ENCODE data around the gene NEDD8. TPM values are rescaled to one million over a fixed set of nuclear protein-coding genes. Genes with fewer than 3 reads are reported as not detected.

Gene NEDD8
- total RNA-seq, 1 experiment from 2014 or later, result 214 TPM

DNA sequence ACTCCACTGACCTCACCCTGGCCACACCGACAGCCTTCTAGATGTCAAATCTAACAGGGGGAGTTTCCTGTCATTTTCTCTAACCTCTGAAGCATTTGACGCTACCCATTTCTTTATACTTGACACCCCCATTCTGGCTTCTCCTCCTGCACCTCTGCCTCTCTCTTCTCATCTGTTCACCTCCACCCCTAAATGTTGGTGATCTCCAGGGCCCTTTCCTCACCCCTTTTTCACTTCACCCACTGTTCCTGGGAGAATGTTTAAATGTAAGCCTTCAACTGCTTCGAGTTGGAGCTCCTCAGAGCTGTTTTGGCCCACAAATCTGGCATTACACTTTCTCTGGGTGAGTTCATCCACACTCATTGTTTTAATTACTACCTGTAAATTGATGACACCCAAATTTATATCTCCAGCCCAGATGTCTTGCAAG is 39.7 kb upstream of the NEDD8 start:
- Mint-ChIP-seq H3K27ac (no peak overlapping the region), H3K4me1 (peaks cover 12 to 14% of the 10 kb centered on the region in 2 experiments), H3K4me3 (peak overlapping the region; percentile 83 to 86), H3K27me3 (ENCODE audit: low read depth) (no peaks in the 10 kb centered on the region), H3K9me3 (no peaks in the 10 kb centered on the region), H3K36me3 (ENCODE audit: insufficient read depth in 1 of 3, low read depth in 3 of 3) (peaks cover 3 to 10% (median 6%) of the 10 kb centered on the region in 3 experiments; a peak in 5 of 7 replicates)
- H3K4ac ChIP-seq (ENCODE audit: low read depth, low read length), result no peak overlapping the region
- H2BK120ac ChIP-seq (ENCODE audit: low read depth, low read length, poor library complexity, severe bottlenecking), result no peak overlapping the region
- peaks cover 8% of the 10 kb centered on the region for H3K23me2 ChIP-seq (ENCODE audit: insufficient read length, low read depth, low read length, poor library complexity, severe bottlenecking)
- no peak overlapping the region for H3K56ac ChIP-seq (ENCODE audit: insufficient read length, low read depth, low read length)
- H3K9ac ChIP-seq (ENCODE audit: extremely low read depth, insufficient read length, low read length), result no peak overlapping the region
- TF ChIP-seq, protein P1, sequence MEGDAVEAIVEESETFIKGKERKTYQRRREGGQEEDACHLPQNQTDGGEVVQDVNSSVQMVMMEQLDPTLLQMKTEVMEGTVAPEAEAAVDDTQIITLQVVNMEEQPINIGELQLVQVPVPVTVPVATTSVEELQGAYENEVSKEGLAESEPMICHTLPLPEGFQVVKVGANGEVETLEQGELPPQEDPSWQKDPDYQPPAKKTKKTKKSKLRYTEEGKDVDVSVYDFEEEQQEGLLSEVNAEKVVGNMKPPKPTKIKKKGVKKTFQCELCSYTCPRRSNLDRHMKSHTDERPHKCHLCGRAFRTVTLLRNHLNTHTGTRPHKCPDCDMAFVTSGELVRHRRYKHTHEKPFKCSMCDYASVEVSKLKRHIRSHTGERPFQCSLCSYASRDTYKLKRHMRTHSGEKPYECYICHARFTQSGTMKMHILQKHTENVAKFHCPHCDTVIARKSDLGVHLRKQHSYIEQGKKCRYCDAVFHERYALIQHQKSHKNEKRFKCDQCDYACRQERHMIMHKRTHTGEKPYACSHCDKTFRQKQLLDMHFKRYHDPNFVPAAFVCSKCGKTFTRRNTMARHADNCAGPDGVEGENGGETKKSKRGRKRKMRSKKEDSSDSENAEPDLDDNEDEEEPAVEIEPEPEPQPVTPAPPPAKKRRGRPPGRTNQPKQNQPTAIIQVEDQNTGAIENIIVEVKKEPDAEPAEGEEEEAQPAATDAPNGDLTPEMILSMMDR (conservative IDR thresholded peaks at IDR 0.05), result no peak
- H2BK20ac ChIP-seq (ENCODE audit: low read depth, low read length, poor library complexity, severe bottlenecking), result no peak overlapping the region
- no peaks in the 10 kb centered on the region for H3K79me2 ChIP-seq (ENCODE audit: insufficient read depth, low read length)
- no peaks in the 10 kb centered on the region for H3K9me3 ChIP-seq (ENCODE audit: control insufficient read depth, low read depth, low read length)
- no peaks in the 10 kb centered on the region for H3K79me1 ChIP-seq (ENCODE audit: insufficient read depth, low read depth, low read length, poor library complexity, severe bottlenecking)
- no peak overlapping the region for H3T11ph ChIP-seq (ENCODE audit: low read length)
- no CpG with 5 or more reads among the region's 3 CpGs for WGBS (ENCODE audit: extremely low coverage, insufficient read length, low lambda C conversion rate)
- no peak overlapping the region for H4K91ac ChIP-seq (ENCODE audit: insufficient read length, low read depth, low read length)
- H4K5ac ChIP-seq (ENCODE audit: insufficient read length, low read depth, low read length), result no peak overlapping the region
- H2BK12ac ChIP-seq (ENCODE audit: insufficient read length, low read depth, low read length), result no peak overlapping the region
- no peaks in the 10 kb centered on the region for H4K20me1 ChIP-seq (ENCODE audit: control insufficient read depth, insufficient read depth, insufficient read length)
- H3K4me2 ChIP-seq (ENCODE audit: insufficient read depth, insufficient read length, low read length), result peak overlapping the region; percentile 69
- no peak overlapping the region for H3K27ac ChIP-seq (ENCODE audit: insufficient read length, low read depth, low read length)
- DNase-seq, result no peak
- no peak overlapping the region for H2AK5ac ChIP-seq (ENCODE audit: insufficient read length, low read length)
- no peaks in the 10 kb centered on the region for H3K4me1 ChIP-seq (ENCODE audit: insufficient read depth, low read length)
- H3K14ac ChIP-seq (ENCODE audit: insufficient read depth, low read length), result no peak overlapping the region
- H3K27me3 ChIP-seq (ENCODE audit: insufficient read depth, low read length), result no peaks in the 10 kb centered on the region
- H2BK15ac ChIP-seq (ENCODE audit: low read depth, low read length), result no peak overlapping the region
- H3K18ac ChIP-seq (ENCODE audit: insufficient read length, low read depth, low read length), result no peak overlapping the region
- no peak overlapping the region for H4K8ac ChIP-seq (replicated peaks; ENCODE audit: insufficient read length, low read depth, low read length)
- no peak overlapping the region for H3K23ac ChIP-seq (ENCODE audit: insufficient read length, low read depth, low read length)
- no peak overlapping the region for H2AFZ ChIP-seq (ENCODE audit: low read length)
- no peak overlapping the region for H2BK5ac ChIP-seq (ENCODE audit: insufficient read length, low read length)
